Measurements from ENCODE around the gene UBASH3A. TPM values are rescaled to one million over a fixed set of nuclear protein-coding genes. Genes with fewer than 3 reads are reported as not detected.

The UBASH3A gene
- total and polyA plus RNA-seq, 2 donors (not counting 1 experiment from before 2014, with no cell fraction given) = not detected

DNA sequence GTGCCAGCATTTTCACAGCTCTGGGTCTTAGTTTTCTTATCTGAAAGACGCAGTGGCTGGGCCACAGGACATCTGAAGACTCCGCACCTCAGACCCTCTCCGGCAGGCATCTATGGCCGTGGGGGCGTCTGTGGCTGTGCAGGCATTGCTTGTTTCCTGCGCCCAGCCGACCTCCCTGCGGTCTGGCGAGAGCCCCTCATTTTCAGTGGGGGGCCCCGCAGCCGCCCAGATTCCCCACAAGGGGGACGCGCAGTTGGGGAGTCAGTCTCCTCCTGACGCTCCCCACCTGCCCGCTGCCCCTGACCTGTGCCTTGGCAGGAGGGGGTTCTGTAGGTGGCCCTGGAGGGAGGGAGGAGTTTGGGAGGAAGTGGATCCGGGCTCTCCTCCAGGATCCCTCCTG is 33.9 kb upstream of the UBASH3A start:
- no peak overlapping the region for H2AFZ ChIP-seq (ENCODE audit: low read length)
- no peak for DNase-seq (ENCODE audit: low read depth in 2 of 2)

DNA sequence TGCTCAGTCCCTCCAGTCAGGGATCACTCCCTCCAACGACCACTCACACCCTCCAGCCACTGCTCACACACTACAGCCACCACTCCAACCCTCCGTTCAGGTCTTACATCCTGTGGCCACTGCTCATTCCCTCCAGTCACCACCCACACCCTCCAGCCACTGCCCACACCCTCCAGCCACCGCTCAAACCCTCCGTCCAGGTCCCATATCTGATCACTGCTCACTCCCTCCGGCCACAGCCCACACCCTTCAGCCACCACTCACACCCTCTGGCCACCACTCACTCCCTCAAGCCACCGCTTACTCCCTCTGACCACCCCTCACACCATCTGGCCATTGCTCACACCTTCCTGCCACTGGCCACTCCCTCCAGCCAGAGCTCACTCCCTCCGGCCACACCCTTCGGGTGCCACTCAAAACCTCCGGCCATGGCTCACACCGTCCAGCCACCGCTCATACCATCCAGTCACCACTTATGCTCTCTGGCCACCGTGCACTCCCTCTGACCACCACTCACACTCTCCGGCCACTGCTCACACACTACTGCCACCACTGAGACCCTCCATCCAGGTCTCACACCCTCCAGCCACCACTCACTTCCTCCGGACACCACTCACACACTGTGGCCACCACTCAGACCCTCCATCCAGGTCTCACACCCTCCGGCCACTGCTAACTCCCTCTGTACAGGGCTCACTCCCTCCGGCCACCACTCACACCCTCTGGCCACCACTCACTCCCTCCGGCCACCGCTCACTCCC is 32.6 kb upstream of the UBASH3A start:
- H3K36me3 ChIP-seq (ENCODE audit: control insufficient read depth, insufficient read depth, low read length) = no peaks in the 10 kb centered on the region
- no peak overlapping the region for H3K4me3 ChIP-seq (replicated peaks in 1 of 4; ENCODE audit: control extremely low read depth in 1 of 4, insufficient read depth in 1 of 4, low read depth in 3 of 4, low read length in 4 of 4)
- no peak overlapping the region for H3K4me2 ChIP-seq (ENCODE audit: extremely low read depth, insufficient read depth, low read length)
- H3K4me1 ChIP-seq (ENCODE audit: control insufficient read depth, extremely low read depth, insufficient read depth, low read length) = no peaks in the 10 kb centered on the region
- H3K9me3 ChIP-seq (ENCODE audit: control insufficient read depth, insufficient read depth, low read depth, low read length) = no peaks in the 10 kb centered on the region
- no peak overlapping the region for H2AFZ ChIP-seq (ENCODE audit: low read length)
- no peaks in the 10 kb centered on the region for H4K20me1 ChIP-seq (ENCODE audit: control insufficient read depth, extremely low read depth, insufficient read depth, low read length)
- H3K9ac ChIP-seq (ENCODE audit: insufficient read depth, low read length) = no peak overlapping the region
- DNase-seq (ENCODE audit: low read depth in 2 of 2) = no peak
- no peak for TF ChIP-seq EZH2 (IDR thresholded peaks at IDR 0.05; ENCODE audit: low read length, missing control alignments)
- TF ChIP-seq, protein P1, sequence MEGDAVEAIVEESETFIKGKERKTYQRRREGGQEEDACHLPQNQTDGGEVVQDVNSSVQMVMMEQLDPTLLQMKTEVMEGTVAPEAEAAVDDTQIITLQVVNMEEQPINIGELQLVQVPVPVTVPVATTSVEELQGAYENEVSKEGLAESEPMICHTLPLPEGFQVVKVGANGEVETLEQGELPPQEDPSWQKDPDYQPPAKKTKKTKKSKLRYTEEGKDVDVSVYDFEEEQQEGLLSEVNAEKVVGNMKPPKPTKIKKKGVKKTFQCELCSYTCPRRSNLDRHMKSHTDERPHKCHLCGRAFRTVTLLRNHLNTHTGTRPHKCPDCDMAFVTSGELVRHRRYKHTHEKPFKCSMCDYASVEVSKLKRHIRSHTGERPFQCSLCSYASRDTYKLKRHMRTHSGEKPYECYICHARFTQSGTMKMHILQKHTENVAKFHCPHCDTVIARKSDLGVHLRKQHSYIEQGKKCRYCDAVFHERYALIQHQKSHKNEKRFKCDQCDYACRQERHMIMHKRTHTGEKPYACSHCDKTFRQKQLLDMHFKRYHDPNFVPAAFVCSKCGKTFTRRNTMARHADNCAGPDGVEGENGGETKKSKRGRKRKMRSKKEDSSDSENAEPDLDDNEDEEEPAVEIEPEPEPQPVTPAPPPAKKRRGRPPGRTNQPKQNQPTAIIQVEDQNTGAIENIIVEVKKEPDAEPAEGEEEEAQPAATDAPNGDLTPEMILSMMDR (conservative IDR thresholded peaks at IDR 0.05 in 1 of 2, IDR thresholded peaks at IDR 0.05 in 1 of 2; ENCODE audit: low read depth in 1 of 2, low read length in 2 of 2) = no peak
- no peak overlapping the region for H3K27ac ChIP-seq (ENCODE audit: insufficient read depth, low read length)
- H3K27me3 ChIP-seq (ENCODE audit: control insufficient read depth, insufficient read depth, low read length) = no peaks in the 10 kb centered on the region
- H3K79me2 ChIP-seq (ENCODE audit: control insufficient read depth, insufficient read depth, low read length) = no peaks in the 10 kb centered on the region

More for the DNA sequence above, 33.9 kb upstream of the UBASH3A start:
- H3K36me3 ChIP-seq (ENCODE audit: control insufficient read depth, insufficient read depth, low read length) = no peaks in the 10 kb centered on the region
- no peak overlapping the region for H3K9ac ChIP-seq (ENCODE audit: insufficient read depth, low read length)
- no peaks in the 10 kb centered on the region for H4K20me1 ChIP-seq (ENCODE audit: control insufficient read depth, extremely low read depth, insufficient read depth, low read length)
- H3K4me3 ChIP-seq (replicated peaks in 1 of 4; ENCODE audit: control extremely low read depth in 1 of 4, insufficient read depth in 1 of 4, low read depth in 3 of 4, low read length in 4 of 4) = no peak overlapping the region
- H3K4me1 ChIP-seq (ENCODE audit: control insufficient read depth, extremely low read depth, insufficient read depth, low read length) = no peaks in the 10 kb centered on the region
- no peak overlapping the region for H3K27ac ChIP-seq (ENCODE audit: insufficient read depth, low read length)
- H3K79me2 ChIP-seq (ENCODE audit: control insufficient read depth, insufficient read depth, low read length) = no peaks in the 10 kb centered on the region
- H3K9me3 ChIP-seq (ENCODE audit: control insufficient read depth, insufficient read depth, low read depth, low read length) = no peaks in the 10 kb centered on the region
- no peak overlapping the region for H3K4me2 ChIP-seq (ENCODE audit: extremely low read depth, insufficient read depth, low read length)
- TF ChIP-seq, protein P1 (conservative IDR thresholded peaks at IDR 0.05 in 1 of 2, IDR thresholded peaks at IDR 0.05 in 1 of 2; ENCODE audit: low read depth in 1 of 2, low read length in 2 of 2) = no peak
- no peak for TF ChIP-seq EZH2 (IDR thresholded peaks at IDR 0.05; ENCODE audit: low read length, missing control alignments)
- no peaks in the 10 kb centered on the region for H3K27me3 ChIP-seq (ENCODE audit: control insufficient read depth, insufficient read depth, low read length)

- Histone ChIP-seq H3K4me3 (replicated peaks in 1 of 4; ENCODE audit: control extremely low read depth in 1 of 4, insufficient read depth in 1 of 4, low read depth in 3 of 4, low read length in 4 of 4) (no peak overlapping the region), H3K4me2 (ENCODE audit: extremely low read depth, insufficient read depth, low read length) (no peak overlapping the region), H4K20me1 (ENCODE audit: control insufficient read depth, extremely low read depth, insufficient read depth, low read length) (no peaks in the 10 kb centered on the region), H3K79me2 (ENCODE audit: control insufficient read depth, insufficient read depth, low read length) (no peaks in the 10 kb centered on the region), H3K27me3 (ENCODE audit: control insufficient read depth, insufficient read depth, low read length) (no peaks in the 10 kb centered on the region), H3K27ac (ENCODE audit: insufficient read depth, low read length) (no peak overlapping the region), H2AFZ (ENCODE audit: low read length) (no peak overlapping the region), H3K4me1 (ENCODE audit: control insufficient read depth, extremely low read depth, insufficient read depth, low read length) (no peaks in the 10 kb centered on the region), H3K9ac (ENCODE audit: insufficient read depth, low read length) (no peak overlapping the region), H3K36me3 (ENCODE audit: control insufficient read depth, insufficient read depth, low read length) (no peaks in the 10 kb centered on the region), H3K9me3 (ENCODE audit: control insufficient read depth, insufficient read depth, low read depth, low read length) (no peaks in the 10 kb centered on the region)
- no peak for TF ChIP-seq EZH2 (IDR thresholded peaks at IDR 0.05; ENCODE audit: low read length, missing control alignments)
- TF ChIP-seq, protein P1 (conservative IDR thresholded peaks at IDR 0.05 in 1 of 2, IDR thresholded peaks at IDR 0.05 in 1 of 2; ENCODE audit: low read depth in 1 of 2, low read length in 2 of 2) = no peak
- DNase-seq (ENCODE audit: low read depth in 2 of 2) = no peak
Observed at GRCh38 chr21:42373196-42373907, 30.4 kb upstream of the UBASH3A start.
